Fibroblast of mammary gland (primary cell): ENCODE measurements around the gene FSTL5.

Source experiments
- DNase-seq: peaks from one replicate; pipeline ENCODE4 v3.0.0-alpha.2; 2010; ENCODE audit warnings: low read depth
- H3K4me3 ChIP-seq: 2 replicates; pipeline ENCODE4 v1.5.1; 2011; ENCODE audit warnings: low read depth, mild to moderate bottlenecking, low read length, moderate library complexity; ENCODE audit not compliant: control insufficient read depth
- TF ChIP-seq, protein P1 (sequence below): conservative IDR thresholded peaks from 2 replicates; pipeline ENCODE4 v1.5.1; 2011; ENCODE audit warnings: low read depth, low read length, inconsistent platforms; ENCODE audit not compliant: control insufficient read depth, insufficient read depth

Gene FSTL5

DNA sequence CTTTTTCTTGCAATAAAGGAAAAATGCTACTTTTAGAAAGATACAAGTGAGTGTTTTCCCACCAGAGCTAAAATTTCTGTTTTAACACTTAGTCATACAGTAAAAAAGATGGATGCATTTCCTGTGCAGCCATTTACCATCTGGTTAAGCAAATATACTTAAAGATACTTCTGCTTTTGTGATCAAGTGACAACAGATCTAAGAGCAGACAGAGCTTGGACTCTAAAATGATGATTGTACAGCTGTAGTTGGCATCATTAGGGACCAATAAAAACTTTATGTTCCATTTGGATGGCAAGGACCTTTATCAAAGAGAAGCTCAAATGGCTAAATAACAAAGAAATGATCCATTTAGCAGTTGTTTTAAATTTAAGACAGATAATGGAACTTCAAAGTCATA, 270.8 kb downstream of the FSTL5 start:
- TF ChIP-seq, protein P1, sequence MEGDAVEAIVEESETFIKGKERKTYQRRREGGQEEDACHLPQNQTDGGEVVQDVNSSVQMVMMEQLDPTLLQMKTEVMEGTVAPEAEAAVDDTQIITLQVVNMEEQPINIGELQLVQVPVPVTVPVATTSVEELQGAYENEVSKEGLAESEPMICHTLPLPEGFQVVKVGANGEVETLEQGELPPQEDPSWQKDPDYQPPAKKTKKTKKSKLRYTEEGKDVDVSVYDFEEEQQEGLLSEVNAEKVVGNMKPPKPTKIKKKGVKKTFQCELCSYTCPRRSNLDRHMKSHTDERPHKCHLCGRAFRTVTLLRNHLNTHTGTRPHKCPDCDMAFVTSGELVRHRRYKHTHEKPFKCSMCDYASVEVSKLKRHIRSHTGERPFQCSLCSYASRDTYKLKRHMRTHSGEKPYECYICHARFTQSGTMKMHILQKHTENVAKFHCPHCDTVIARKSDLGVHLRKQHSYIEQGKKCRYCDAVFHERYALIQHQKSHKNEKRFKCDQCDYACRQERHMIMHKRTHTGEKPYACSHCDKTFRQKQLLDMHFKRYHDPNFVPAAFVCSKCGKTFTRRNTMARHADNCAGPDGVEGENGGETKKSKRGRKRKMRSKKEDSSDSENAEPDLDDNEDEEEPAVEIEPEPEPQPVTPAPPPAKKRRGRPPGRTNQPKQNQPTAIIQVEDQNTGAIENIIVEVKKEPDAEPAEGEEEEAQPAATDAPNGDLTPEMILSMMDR = no peak
- H3K4me3 ChIP-seq = no peak overlapping the region
- no peak for DNase-seq

DNA sequence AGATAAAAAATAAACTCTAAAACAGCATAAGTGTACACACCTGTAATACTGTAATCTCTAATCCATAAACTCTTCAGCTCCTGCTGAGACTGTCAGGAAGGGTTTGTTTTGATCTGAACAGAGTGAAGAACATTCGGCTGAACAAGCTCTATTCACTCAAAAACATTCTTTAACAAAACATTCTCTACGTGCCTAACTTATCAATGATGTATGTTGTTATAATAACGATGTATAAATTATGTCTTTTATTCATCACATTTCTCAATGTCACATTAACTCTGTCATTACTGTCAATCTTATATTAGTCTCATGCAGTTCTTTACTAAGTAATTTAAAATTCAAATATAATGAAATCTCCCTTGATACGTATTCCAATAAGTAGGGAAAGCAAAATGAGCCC, 280.6 kb downstream of the FSTL5 start:
- no peak for DNase-seq
- no peak overlapping the region for H3K4me3 ChIP-seq
- TF ChIP-seq, protein P1 = no peak

DNA sequence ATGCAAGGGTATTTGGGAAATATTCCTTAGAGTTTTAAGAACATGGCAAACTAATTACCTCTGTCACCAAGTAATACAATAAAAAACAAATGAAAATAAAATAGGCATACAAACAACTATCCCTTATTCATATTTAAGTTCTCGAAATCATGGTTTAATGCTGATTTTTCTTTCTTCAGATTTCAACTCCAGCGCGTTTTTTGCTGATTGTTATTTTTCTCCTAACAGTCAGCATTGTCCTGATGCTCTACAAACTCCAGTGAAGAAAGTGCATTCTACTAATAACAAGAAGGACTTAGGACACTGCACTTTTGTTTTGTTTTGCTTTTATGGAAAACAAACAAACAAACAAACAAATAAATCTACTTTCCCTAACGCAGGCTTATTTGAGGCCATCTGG, 282.4 kb downstream of the FSTL5 start:
- TF ChIP-seq, protein P1 = no peak
- H3K4me3 ChIP-seq = no peak overlapping the region
- no peak for DNase-seq

DNA sequence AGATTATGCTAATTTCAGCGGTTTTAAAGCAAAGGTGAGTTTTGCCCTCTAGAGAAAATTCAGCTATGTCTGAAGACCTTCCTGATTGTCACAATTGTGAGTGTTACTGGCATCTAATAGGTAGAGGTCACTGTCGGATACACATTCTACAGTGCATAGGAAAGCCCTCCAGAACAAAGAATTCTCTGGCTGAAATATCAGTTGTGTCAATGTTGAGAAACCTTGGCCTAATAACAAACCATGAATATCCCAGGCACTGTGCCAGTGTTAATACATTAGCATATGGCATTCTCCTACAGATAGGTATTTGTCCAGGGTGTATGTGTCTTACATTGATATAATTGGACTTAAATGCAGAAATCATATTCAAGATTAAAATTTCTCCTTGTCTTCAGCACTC, 294.3 kb downstream of the FSTL5 start:
- TF ChIP-seq, protein P1 = no peak
- no peak for DNase-seq

GRCh38 chr4:161856711-161857326, 307.0 kb downstream of the FSTL5 start:
- no peak for DNase-seq

More for the DNA sequence above, 294.3 kb downstream of the FSTL5 start:
- no peak overlapping the region for H3K4me3 ChIP-seq

GRCh38 chr4:161850631-161851030, 313.2 kb downstream of the FSTL5 start:
- TF ChIP-seq, protein P1 = no peak
- no peak for DNase-seq
- H3K4me3 ChIP-seq = no peak overlapping the region

More at GRCh38 chr4:161856711-161857326, 307.0 kb downstream of the FSTL5 start:
- TF ChIP-seq, protein P1 = no peak
- no peak overlapping the region for H3K4me3 ChIP-seq

DNA sequence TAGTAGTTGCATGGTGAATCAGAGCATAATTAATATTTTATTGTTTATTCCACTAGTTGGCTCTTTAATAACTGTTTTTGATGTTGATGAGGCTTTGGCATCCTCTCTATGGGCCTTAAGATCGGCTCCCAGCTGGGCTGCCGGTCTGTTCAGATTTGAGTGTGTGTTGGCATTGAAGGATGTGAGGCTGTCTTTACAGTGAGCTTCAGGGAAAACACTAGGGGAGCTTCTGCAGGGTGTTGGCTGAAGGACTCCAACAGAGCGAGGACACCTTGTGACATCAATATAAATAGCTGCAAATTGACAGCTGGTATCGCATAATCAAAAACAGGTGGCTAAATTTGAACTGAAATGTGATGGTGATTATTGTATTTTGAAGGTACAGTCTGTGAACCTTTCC, 322.0 kb downstream of the FSTL5 start:
- TF ChIP-seq, protein P1 = no peak
- no peak overlapping the region for H3K4me3 ChIP-seq
- no peak for DNase-seq
